ENCODE data around the gene HSP90AB1. TPM values are rescaled to one million over a fixed set of nuclear protein-coding genes. Genes with fewer than 3 reads are reported as not detected.
A peak's percentile ranks its signal among the peaks of the same experiment; 100 is the strongest.

The HSP90AB1 gene
- total and polyA plus RNA-seq, 9 of the 15 experiments (the other 6 are each of a cell fraction or from before 2014, with no cell fraction given), result 1,780 to 3,358 (median 2,262) TPM

GRCh38 chr6:44254191-44255104 lies 7.5 kb downstream of the HSP90AB1 start (continued):
- TF ChIP-seq MGA (IDR thresholded peaks at IDR 0.05) (no peak), ZBTB5 (IDR thresholded peaks at IDR 0.05) (no peak), ZNF316 (IDR thresholded peaks at IDR 0.05) (no peak), SRSF9 (IDR thresholded peaks at IDR 0.05; ENCODE audit: borderline replicate concordance, low read depth, low read length) (no peak), THAP12 (CRISPR knock-in tag; IDR thresholded peaks at IDR 0.05) (peak; percentile 23; the same call in 1 of the 2 replicates), CCAR2 (IDR thresholded peaks at IDR 0.05; ENCODE audit: low read depth, low read length) (no peak), TEAD1 (CRISPR knock-in tag; IDR thresholded peaks at IDR 0.05) (peak; percentile 33 to 61; a peak in 1 of 4 replicates), BHLHE40 (IDR thresholded peaks at IDR 0.05; ENCODE audit: low read length) (no peak), NEUROD1 (IDR thresholded peaks at IDR 0.05; ENCODE audit: borderline replicate concordance, low read depth, low read length, partially characterized antibody) (no peak), MAX (CRISPR knock-in tag; IDR thresholded peaks at IDR 0.05) (no peak)

Data from K562 (cell line).